Uterus (tissue), 4 donors: ENCODE results near the gene MLLT10. TPM values are rescaled to one million over a fixed set of nuclear protein-coding genes. Genes with fewer than 3 reads are reported as not detected.

Experiments
- DNase-seq, 2 donors: peaks; one replicate each; pipeline ENCODE4 v3.0.0-alpha.2; 2019 to 2020
- H3K27ac ChIP-seq, 2 donors: fragments of 200-600 bp; sonication (generic); 1 replicate in 1 of 2; 2 replicates in 1 of 2; pipeline ENCODE4 v1.5.1; 2016 to 2018
- H3K27me3 ChIP-seq, 2 donors: fragments of 200-600 bp; sonication (generic); one replicate each; pipeline ENCODE4 v1.5.1; 2018 to 2019; ENCODE audit warnings: control low read depth in 1 of 2
- H3K36me3 ChIP-seq, 2 donors: fragments of 200-600 bp; sonication (generic); one replicate each; pipeline ENCODE4 v1.5.1; 2019; ENCODE audit warnings: control low read depth in 1 of 2
- H3K4me1 ChIP-seq, 2 donors: fragments of 200-600 bp; sonication (generic); one replicate each; pipeline ENCODE4 v1.5.1; 2018 to 2019; ENCODE audit warnings: control low read depth in 1 of 2
- H3K4me3 ChIP-seq, 2 donors: fragments of 200-600 bp; sonication (generic); 1 replicate in 1 of 2; 2 replicates in 1 of 2; pipeline ENCODE4 v1.5.1; 2018 to 2019; ENCODE audit warnings: mild to moderate bottlenecking in 1 of 2
- H3K9me3 ChIP-seq, 2 donors: fragments of 200-600 bp; sonication (generic); one replicate each; pipeline ENCODE4 v1.5.1; 2019; ENCODE audit warnings: control low read depth in 1 of 2
- CTCF ChIP-seq, 4 experiments: fragments of 200-600 bp in 2 of 4; fragments of 450-650 bp in 2 of 4; sonication (generic) in 2 of 4; IDR thresholded peaks; one replicate each; pipeline ENCODE4 v1.5.1; 2016 to 2019; ENCODE audit warnings: antibody characterized with exemption in 4 of 4, mild to moderate bottlenecking in 2 of 4, moderate library complexity in 1 of 4
- POLR2A ChIP-seq, 2 donors: fragments of 450-650 bp; IDR thresholded peaks; one replicate each; pipeline ENCODE4 v1.6.1; 2016; ENCODE audit warnings: antibody characterized with exemption in 2 of 2, mild to moderate bottlenecking in 1 of 2, moderate library complexity in 1 of 2
- intact Hi-C: fragments of 100-400 bp; cut with DNase I; formaldehyde crosslinking; loops from one replicate; pipeline ENCODE4 v1.15.1; 2023; ENCODE audit warnings: low total_unique reads
- total RNA-seq, 4 donors: library from RNA; depleted of rRNA in 3 of 4; stranded (reverse); fragments of >200 nt in 3 of 4; gene quantifications; one replicate each; pipeline versions ENCODE4 v1.1.0 to v1.2.4, GENCODE V29; 2014 to 2023
- donor health status: DM: yes; HTN: yes; CAD: no.

MLLT10 gene
- total RNA-seq, 4 donors from 2014 or later = 34.1 to 71.2 (median 59.8) TPM

DNA sequence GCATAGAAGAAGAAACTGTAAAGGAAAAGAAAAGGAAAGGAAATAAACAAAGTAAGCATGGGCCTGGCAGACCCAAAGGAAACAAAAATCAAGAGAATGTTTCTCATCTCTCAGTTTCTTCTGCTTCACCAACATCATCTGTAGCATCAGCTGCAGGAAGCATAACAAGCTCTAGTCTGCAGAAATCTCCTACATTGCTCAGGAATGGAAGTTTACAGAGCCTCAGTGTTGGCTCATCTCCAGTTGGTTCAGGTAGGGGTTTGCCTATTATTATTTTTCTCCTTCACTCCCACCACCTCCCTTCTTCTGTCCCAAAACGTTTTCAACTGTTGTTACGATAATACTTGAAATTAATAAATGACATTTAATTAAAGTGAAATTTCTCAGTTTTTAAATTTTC, 139.6 kb downstream of the MLLT10 start:
- no peak for DNase-seq
- no peaks in the 10 kb centered on the region for H3K27me3 ChIP-seq
- no peak overlapping the region for H3K27ac ChIP-seq
- no peak for TF ChIP-seq CTCF (IDR thresholded peaks at IDR 0.05)
- intact Hi-C loops = no loop called here
- H3K9me3 ChIP-seq = no peaks in the 10 kb centered on the region
- H3K4me1 ChIP-seq = peaks cover 0 to under 1% of the 10 kb centered on the region in 2 donors
- no peaks in the 10 kb centered on the region for H3K36me3 ChIP-seq
- no peak overlapping the region for H3K4me3 ChIP-seq

- Histone ChIP-seq H3K36me3 (no peaks in the 10 kb centered on the region), H3K27ac (no peak overlapping the region), H3K27me3 (no peaks in the 10 kb centered on the region), H3K9me3 (no peaks in the 10 kb centered on the region), H3K4me3 (no peak overlapping the region), H3K4me1 (no peaks in the 10 kb centered on the region)
- TF ChIP-seq POLR2A (IDR thresholded peaks at IDR 0.05) (no peak), CTCF (IDR thresholded peaks at IDR 0.05) (peak; percentile 17 to 53 (median 32))
- intact Hi-C loops = no loop called here
- no peak for DNase-seq
These were observed 141.2 kb downstream of the MLLT10 start for GRCh38 chr10:21675157-21675796.

DNA sequence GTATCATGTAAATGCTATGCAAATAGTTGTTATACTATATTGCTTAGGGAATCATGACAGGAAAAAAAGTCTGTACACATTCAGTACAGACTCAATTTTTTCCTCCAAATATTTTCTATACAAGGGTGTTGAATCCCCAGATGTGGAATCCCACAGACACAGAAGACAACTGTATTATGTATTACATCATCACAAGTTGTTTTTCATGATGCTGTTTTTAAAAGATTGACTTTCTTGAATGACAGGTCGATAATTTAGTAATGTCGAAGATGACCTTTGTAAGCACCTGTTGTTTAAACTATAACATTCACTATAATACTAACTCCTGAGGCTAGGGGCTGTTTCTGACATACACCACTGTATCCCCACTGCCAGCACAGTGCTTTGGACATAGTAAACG, 143.5 kb downstream of the MLLT10 start:
- H3K27me3 ChIP-seq = no peaks in the 10 kb centered on the region
- intact Hi-C loops = no loop called here
- no peak for DNase-seq
- H3K4me1 ChIP-seq = no peaks in the 10 kb centered on the region
- H3K9me3 ChIP-seq = no peaks in the 10 kb centered on the region
- TF ChIP-seq POLR2A (IDR thresholded peaks at IDR 0.05) = no peak
- TF ChIP-seq CTCF (IDR thresholded peaks at IDR 0.05) = no peak
- H3K27ac ChIP-seq = no peak overlapping the region
- no peaks in the 10 kb centered on the region for H3K36me3 ChIP-seq
- H3K4me3 ChIP-seq = no peak overlapping the region

DNA sequence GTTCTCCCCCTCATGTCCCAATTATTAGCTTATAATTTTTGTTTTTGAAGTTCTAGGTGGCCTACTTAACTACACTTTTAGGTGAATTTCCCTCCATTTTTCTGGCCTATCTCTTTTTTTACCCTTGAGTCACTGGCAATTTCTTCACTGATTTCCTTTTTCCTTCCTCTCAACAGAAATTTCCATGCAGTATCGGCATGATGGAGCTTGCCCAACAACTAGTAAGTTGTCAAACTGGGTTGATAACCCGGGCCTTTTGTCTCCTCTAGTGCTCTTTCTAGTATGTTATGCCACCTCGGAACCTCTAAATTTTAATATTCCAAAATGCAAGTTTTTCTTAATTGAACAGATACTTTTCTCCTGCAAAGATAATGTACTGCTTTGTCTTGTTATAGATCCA, 147.1 kb downstream of the MLLT10 start:
- no peak for TF ChIP-seq POLR2A (IDR thresholded peaks at IDR 0.05)
- TF ChIP-seq CTCF (IDR thresholded peaks at IDR 0.05) = no peak
- intact Hi-C loops = no loop called here
- DNase-seq = no peak

DNA sequence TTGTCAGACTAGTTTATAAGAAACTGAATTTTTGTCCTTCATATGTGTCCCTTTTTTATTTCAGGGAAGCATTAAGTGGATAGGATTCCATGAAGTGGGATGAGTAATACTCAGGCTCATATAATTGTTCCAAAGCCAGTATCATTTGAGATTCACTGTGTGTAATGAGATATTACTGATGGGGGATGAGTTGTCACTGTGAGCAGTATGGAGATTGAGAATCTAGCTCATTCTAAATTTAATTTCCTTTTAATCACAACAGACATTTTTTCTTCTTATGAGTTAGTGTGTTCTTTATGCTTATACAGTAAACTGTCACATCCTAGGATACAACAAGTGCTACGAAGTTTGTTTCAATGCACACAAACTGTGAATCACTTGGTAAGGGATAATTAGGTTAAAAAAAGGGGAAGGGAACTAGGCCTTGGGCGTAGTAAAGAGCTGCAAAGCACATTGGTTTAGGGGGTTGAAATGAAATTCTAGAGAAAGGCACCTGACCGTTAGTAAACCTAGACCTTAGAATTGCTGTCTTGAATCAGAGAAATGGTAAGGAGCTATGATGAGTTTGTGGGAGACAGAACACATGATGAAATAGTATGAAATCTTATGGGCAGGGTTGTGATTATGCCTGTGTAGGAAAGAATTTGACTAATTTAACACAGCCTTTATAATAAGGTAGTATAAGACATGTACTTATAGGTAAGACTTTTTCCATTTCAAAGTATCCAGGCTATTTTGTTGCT, 153.4 kb downstream of the MLLT10 start:
- TF ChIP-seq POLR2A (IDR thresholded peaks at IDR 0.05) (no peak), CTCF (IDR thresholded peaks at IDR 0.05) (no peak)
- H3K36me3 ChIP-seq = no peaks in the 10 kb centered on the region
- no peaks in the 10 kb centered on the region for H3K4me1 ChIP-seq
- no peak overlapping the region for H3K27ac ChIP-seq
- no peak overlapping the region for H3K4me3 ChIP-seq
- no peaks in the 10 kb centered on the region for H3K9me3 ChIP-seq
- intact Hi-C loops = no loop called here
- DNase-seq = no peak
- no peaks in the 10 kb centered on the region for H3K27me3 ChIP-seq

More for the DNA sequence above, 147.1 kb downstream of the MLLT10 start:
- Histone ChIP-seq H3K4me3 (no peak overlapping the region), H3K27ac (no peak overlapping the region), H3K27me3 (no peaks in the 10 kb centered on the region), H3K36me3 (no peaks in the 10 kb centered on the region), H3K9me3 (no peaks in the 10 kb centered on the region), H3K4me1 (no peaks in the 10 kb centered on the region)
